Measurements from ENCODE around the gene KCNQ1.

KCNQ1 gene

GRCh38 chr11:2778630-2779498, 334.1 kb downstream of the KCNQ1 start:
- Histone ChIP-seq H3K36me3 (ENCODE audit: low read length) (no peaks in the 10 kb centered on the region), H3K9me2 (replicated peaks; ENCODE audit: insufficient read depth, low read length) (no peaks in the 10 kb centered on the region), H3K9ac (ENCODE audit: low read length) (no peak overlapping the region), H3F3A (ENCODE audit: insufficient read depth) (no peaks in the 10 kb centered on the region), H3K4me2 (ENCODE audit: low read depth, low read length, poor library complexity, severe bottlenecking) (no peak overlapping the region), H3K79me2 (ENCODE audit: insufficient read depth, low read length) (no peaks in the 10 kb centered on the region), H2AFZ (ENCODE audit: low read depth, low read length, severe bottlenecking) (no peak overlapping the region), H3K9me3 (ENCODE audit: insufficient read depth, low read length) (no peaks in the 10 kb centered on the region), H3K4me3 (ENCODE audit: insufficient read depth, low read length, poor library complexity, severe bottlenecking) (no peak overlapping the region), H3K27ac (ENCODE audit: low read depth, low read length) (no peak overlapping the region), H3K27me3 (ENCODE audit: low read length) (no peaks in the 10 kb centered on the region), H4K20me1 (ENCODE audit: low read depth, low read length) (no peaks in the 10 kb centered on the region)
- TF ChIP-seq, protein P1, sequence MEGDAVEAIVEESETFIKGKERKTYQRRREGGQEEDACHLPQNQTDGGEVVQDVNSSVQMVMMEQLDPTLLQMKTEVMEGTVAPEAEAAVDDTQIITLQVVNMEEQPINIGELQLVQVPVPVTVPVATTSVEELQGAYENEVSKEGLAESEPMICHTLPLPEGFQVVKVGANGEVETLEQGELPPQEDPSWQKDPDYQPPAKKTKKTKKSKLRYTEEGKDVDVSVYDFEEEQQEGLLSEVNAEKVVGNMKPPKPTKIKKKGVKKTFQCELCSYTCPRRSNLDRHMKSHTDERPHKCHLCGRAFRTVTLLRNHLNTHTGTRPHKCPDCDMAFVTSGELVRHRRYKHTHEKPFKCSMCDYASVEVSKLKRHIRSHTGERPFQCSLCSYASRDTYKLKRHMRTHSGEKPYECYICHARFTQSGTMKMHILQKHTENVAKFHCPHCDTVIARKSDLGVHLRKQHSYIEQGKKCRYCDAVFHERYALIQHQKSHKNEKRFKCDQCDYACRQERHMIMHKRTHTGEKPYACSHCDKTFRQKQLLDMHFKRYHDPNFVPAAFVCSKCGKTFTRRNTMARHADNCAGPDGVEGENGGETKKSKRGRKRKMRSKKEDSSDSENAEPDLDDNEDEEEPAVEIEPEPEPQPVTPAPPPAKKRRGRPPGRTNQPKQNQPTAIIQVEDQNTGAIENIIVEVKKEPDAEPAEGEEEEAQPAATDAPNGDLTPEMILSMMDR (IDR thresholded peaks at IDR 0.05; ENCODE audit: insufficient read depth, low read length, poor library complexity, severe bottlenecking) = no peak
- no peak for TF ChIP-seq EZH2phosphoT487 (conservative IDR thresholded peaks at IDR 0.05; ENCODE audit: low read length)

GRCh38 chr11:2779499-2779980, 334.7 kb downstream of the KCNQ1 start:
- no peaks in the 10 kb centered on the region for H3K9me2 ChIP-seq (replicated peaks; ENCODE audit: insufficient read depth, low read length)
- H3K9me3 ChIP-seq (ENCODE audit: insufficient read depth, low read length) = no peaks in the 10 kb centered on the region
- H4K20me1 ChIP-seq (ENCODE audit: low read depth, low read length) = no peaks in the 10 kb centered on the region
- no peak overlapping the region for H3K4me2 ChIP-seq (ENCODE audit: low read depth, low read length, poor library complexity, severe bottlenecking)
- no peak overlapping the region for H3K27ac ChIP-seq (ENCODE audit: low read depth, low read length)
- H3K79me2 ChIP-seq (ENCODE audit: insufficient read depth, low read length) = no peaks in the 10 kb centered on the region
- no peaks in the 10 kb centered on the region for H3F3A ChIP-seq (ENCODE audit: insufficient read depth)
- no peak overlapping the region for H3K9ac ChIP-seq (ENCODE audit: low read length)
- no peaks in the 10 kb centered on the region for H3K27me3 ChIP-seq (ENCODE audit: low read length)
- no peaks in the 10 kb centered on the region for H3K36me3 ChIP-seq (ENCODE audit: low read length)
- no peak for TF ChIP-seq EZH2phosphoT487 (conservative IDR thresholded peaks at IDR 0.05; ENCODE audit: low read length)
- TF ChIP-seq, protein P1 (IDR thresholded peaks at IDR 0.05; ENCODE audit: insufficient read depth, low read length, poor library complexity, severe bottlenecking) = no peak
- no peak overlapping the region for H3K4me3 ChIP-seq (ENCODE audit: insufficient read depth, low read length, poor library complexity, severe bottlenecking)
- no peak overlapping the region for H2AFZ ChIP-seq (ENCODE audit: low read depth, low read length, severe bottlenecking)

DNA sequence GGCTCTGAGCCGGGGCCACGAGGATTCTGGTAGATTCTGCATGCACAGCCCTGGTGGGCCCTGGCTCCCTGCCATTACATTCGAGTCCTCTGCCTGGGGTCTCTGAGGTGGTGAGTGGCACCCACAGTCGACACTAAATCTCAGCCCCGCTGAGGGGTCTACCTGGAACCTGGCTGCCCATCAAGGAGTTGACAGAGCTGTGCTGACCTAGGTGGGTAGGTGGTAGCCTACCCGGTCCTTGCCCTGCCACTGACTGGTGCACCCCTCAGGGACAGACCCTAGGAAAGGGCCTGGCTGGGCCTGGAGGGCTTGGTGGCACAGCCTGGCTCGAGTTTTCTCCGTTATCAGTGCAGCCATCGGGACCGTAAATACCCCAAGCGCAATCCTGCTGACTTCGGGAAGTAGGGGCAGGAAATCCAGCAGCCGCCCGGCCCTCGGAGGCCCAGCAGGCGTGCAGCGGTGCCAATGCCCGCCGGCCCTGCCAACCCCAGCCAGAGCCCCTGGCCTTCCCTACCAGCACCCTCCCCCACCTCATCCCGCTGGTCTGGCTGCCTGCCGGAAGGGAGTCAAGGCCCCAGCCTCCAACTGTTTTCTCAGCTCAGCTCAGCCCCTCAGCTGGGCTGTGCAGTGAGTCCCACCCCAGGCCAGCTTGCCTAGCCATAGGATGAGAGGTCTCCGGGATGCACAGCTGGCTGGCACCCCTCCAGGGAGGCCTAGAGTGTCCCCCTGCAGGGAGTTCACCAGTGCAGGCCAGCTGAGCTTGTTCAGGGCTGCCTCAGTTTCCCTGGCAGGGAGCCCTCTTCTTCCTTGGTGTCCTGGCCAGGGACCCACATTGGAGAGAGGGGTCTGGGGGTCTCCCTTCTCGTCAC, 335.4 kb downstream of the KCNQ1 start:
- Histone ChIP-seq H2AFZ (ENCODE audit: low read depth, low read length, severe bottlenecking) (no peak overlapping the region), H3K4me3 (ENCODE audit: insufficient read depth, low read length, poor library complexity, severe bottlenecking) (no peak overlapping the region), H3K27ac (ENCODE audit: low read depth, low read length) (no peak overlapping the region), H3K4me2 (ENCODE audit: low read depth, low read length, poor library complexity, severe bottlenecking) (no peak overlapping the region), H3K79me2 (ENCODE audit: insufficient read depth, low read length) (no peaks in the 10 kb centered on the region), H3K9me3 (ENCODE audit: insufficient read depth, low read length) (no peaks in the 10 kb centered on the region), H3K9me2 (replicated peaks; ENCODE audit: insufficient read depth, low read length) (no peaks in the 10 kb centered on the region), H3K9ac (ENCODE audit: low read length) (no peak overlapping the region), H3K27me3 (ENCODE audit: low read length) (no peaks in the 10 kb centered on the region), H3K36me3 (ENCODE audit: low read length) (no peaks in the 10 kb centered on the region), H4K20me1 (ENCODE audit: low read depth, low read length) (no peaks in the 10 kb centered on the region), H3F3A (ENCODE audit: insufficient read depth) (no peaks in the 10 kb centered on the region)
- no peak for TF ChIP-seq EZH2phosphoT487 (conservative IDR thresholded peaks at IDR 0.05; ENCODE audit: low read length)
- TF ChIP-seq, protein P1 (IDR thresholded peaks at IDR 0.05; ENCODE audit: insufficient read depth, low read length, poor library complexity, severe bottlenecking) = no peak
